Activated CD8-positive, alpha-beta memory T cell treated with anti-CD3 and anti-CD28 coated beads, Interleukin-2, amount 50 U/mL, for 4 hours (primary cell): ENCODE measurements around the gene RSPH9.
"Not testable (repeated sequence)": the region's sequence is repeated elsewhere in the genome, so short reads cannot be mapped to it uniquely, and the experiment has no call there.

ENCODE experiments used
- DNase-seq: peaks from one replicate; pipeline ENCODE4 v3.0.0-alpha.2; 2020

RSPH9 gene

GRCh38 chr6:43689421-43689820 lies 44.6 kb downstream of the RSPH9 start:
- no peak for DNase-seq

GRCh38 chr6:43695215-43695966 lies 50.6 kb downstream of the RSPH9 start:
- DNase-seq, result no peak

- no peak for DNase-seq
Measured at GRCh38 chr6:43695967-43696291, 51.1 kb downstream of the RSPH9 start.

- DNase-seq, result no peak
Measured at GRCh38 chr6:43697421-43697820, 52.6 kb downstream of the RSPH9 start.

- no peak for DNase-seq
Measured at GRCh38 chr6:43698584-43699349, 53.9 kb downstream of the RSPH9 start.

- no peak for DNase-seq
Measured at GRCh38 chr6:43699564-43700186, 54.8 kb downstream of the RSPH9 start.

- not testable (repeated sequence) for DNase-seq
Measured at GRCh38 chr6:43700939-43701560, 56.2 kb downstream of the RSPH9 start.

GRCh38 chr6:43702171-43702533 lies 57.3 kb downstream of the RSPH9 start:
- DNase-seq, result no peak

- DNase-seq, result no peak
Measured at GRCh38 chr6:43702534-43703440, 58.0 kb downstream of the RSPH9 start.

- no peak for DNase-seq
Measured at GRCh38 chr6:43703512-43704429, 58.9 kb downstream of the RSPH9 start.

GRCh38 chr6:43705996-43706395 lies 61.2 kb downstream of the RSPH9 start:
- no peak for DNase-seq

GRCh38 chr6:43706788-43707187 lies 62.0 kb downstream of the RSPH9 start:
- no peak for DNase-seq

- DNase-seq, result no peak
Measured at GRCh38 chr6:43707269-43707668, 62.4 kb downstream of the RSPH9 start.

GRCh38 chr6:43707767-43708166 lies 62.9 kb downstream of the RSPH9 start:
- DNase-seq, result no peak

- no peak for DNase-seq
Measured at GRCh38 chr6:43708860-43709653, 64.2 kb downstream of the RSPH9 start.

- DNase-seq, result no peak
Measured at GRCh38 chr6:43709654-43710303, 64.9 kb downstream of the RSPH9 start.

- DNase-seq, result no peak
Measured at GRCh38 chr6:43710576-43710975, 65.7 kb downstream of the RSPH9 start.

- no peak for DNase-seq
Measured at GRCh38 chr6:43712579-43712978, 67.7 kb downstream of the RSPH9 start.

GRCh38 chr6:43713643-43714310 lies 68.9 kb downstream of the RSPH9 start:
- no peak for DNase-seq
